H1 (cell line): ENCODE results near the gene MEX3D. TPM values are rescaled to one million over a fixed set of nuclear protein-coding genes. Genes with fewer than 3 reads are reported as not detected.
A peak's percentile ranks its signal among the peaks of the same experiment; 100 is the strongest.

ENCODE experiments used
- CTCF ChIA-PET: fragments of 300-600 bp; sonication (Branson Sonifier 250); formaldehyde crosslinking; loops from one replicate; lab custom pipeline; 2021; ENCODE audit not compliant: partially characterized antibody; lab: Charles Lee
- POLR2A ChIA-PET: fragments of 300-600 bp; sonication (Branson Sonifier 250); formaldehyde crosslinking; loops from one replicate; lab custom pipeline; 2021; ENCODE audit warnings: inconsistent platforms; ENCODE audit not compliant: partially characterized antibody; lab: Charles Lee
- DNase-seq, 2 experiments: peaks; one replicate each; pipeline versions ENCODE4 v3.0.0 to v3.0.0-alpha.2; 2010 to 2022; ENCODE audit warnings: low spot score in 2 of 2, low read depth in 1 of 2, mixed read lengths in 1 of 2
- FAIRE-seq: peaks from 2 replicates; lab custom pipeline; 2011; peaks lifted over from hg19 to GRCh38; lab: Jason Lieb, UNC
- H2AFZ ChIP-seq: 2 replicates; pipeline ENCODE4 v1.8.1; 2012; ENCODE audit warnings: low read length, inconsistent platforms
- H2AK5ac ChIP-seq: 2 replicates; pipeline ENCODE4 v1.6.1; 2013; ENCODE audit warnings: low read depth, low read length
- H2BK120ac ChIP-seq: replicated peaks from 2 replicates; pipeline ENCODE3; 2013; ENCODE audit warnings: low read depth, low read length, inconsistent platforms
- H2BK12ac ChIP-seq: 2 replicates; pipeline ENCODE4 v1.6.1; 2013; ENCODE audit warnings: low read depth, low read length
- H2BK15ac ChIP-seq: 2 replicates; pipeline ENCODE4 v1.6.1; 2013; ENCODE audit warnings: low read length
- H2BK20ac ChIP-seq: 2 replicates; pipeline ENCODE4 v1.6.1; 2013; ENCODE audit warnings: low read length
- H2BK5ac ChIP-seq: 2 replicates; pipeline ENCODE4 v1.6.1; 2013; ENCODE audit warnings: low read depth, low read length
- H3K14ac ChIP-seq: 2 replicates; pipeline ENCODE4 v1.6.1; 2013; ENCODE audit warnings: inconsistent platforms; ENCODE audit not compliant: insufficient read length
- H3K18ac ChIP-seq: 2 replicates; pipeline ENCODE4 v1.6.1; 2013; ENCODE audit warnings: low read length; ENCODE audit errors: extremely low read depth
- H3K23ac ChIP-seq: 2 replicates; pipeline ENCODE4 v1.6.1; 2013; ENCODE audit warnings: inconsistent platforms; ENCODE audit not compliant: insufficient read length
- H3K23me2 ChIP-seq: 2 replicates; pipeline ENCODE4 v1.6.1; 2013; ENCODE audit warnings: low read depth, low read length
- H3K27ac ChIP-seq: 2 replicates; pipeline ENCODE4 v1.6.1; 2011; ENCODE audit warnings: low read depth, low read length, inconsistent platforms
- H3K27me3 ChIP-seq, 4 experiments: replicated peaks in 1 of 4; 1 replicate in 1 of 4; 2 replicates in 3 of 4; pipeline versions ENCODE4 v1.6.1 to v1.8.1; 2011 to 2013; ENCODE audit warnings: low read length in 3 of 4, mild to moderate bottlenecking in 3 of 4, inconsistent platforms in 2 of 4, mixed read lengths in 2 of 4, moderate library complexity in 1 of 4; ENCODE audit not compliant: control insufficient read depth in 3 of 4, insufficient read depth in 3 of 4; ENCODE audit errors: extremely low read depth in 1 of 4
- H3K36me3 ChIP-seq, 4 experiments: 2 replicates each; pipeline versions ENCODE4 v1.6.1 to v1.8.1; 2011 to 2013; ENCODE audit warnings: mild to moderate bottlenecking in 4 of 4, low read length in 3 of 4, moderate library complexity in 2 of 4, control low read depth in 1 of 4, inconsistent platforms in 1 of 4; ENCODE audit not compliant: insufficient read depth in 4 of 4, control insufficient read depth in 2 of 4
- H3K4ac ChIP-seq: replicated peaks from 2 replicates; pipeline ENCODE3; 2013; ENCODE audit warnings: low read length, low read depth, mixed read lengths, inconsistent platforms; ENCODE audit not compliant: insufficient read length
- H3K4me1 ChIP-seq, 4 experiments: replicated peaks in 1 of 4; 1 replicate in 1 of 4; 2 replicates in 3 of 4; pipeline versions ENCODE4 v1.6.1 to v1.8.1; 2011 to 2013; ENCODE audit warnings: low read length in 3 of 4, inconsistent platforms in 2 of 4, mixed read lengths in 1 of 4; ENCODE audit not compliant: insufficient read depth in 4 of 4, control insufficient read depth in 3 of 4
- H3K4me2 ChIP-seq, 2 experiments: 2 replicates each; pipeline versions ENCODE4 v1.6.1 to v1.8.1; 2011 to 2013; ENCODE audit warnings: low read depth in 2 of 2, low read length in 2 of 2, control low read depth in 1 of 2, inconsistent platforms in 1 of 2, mild to moderate bottlenecking in 1 of 2; ENCODE audit not compliant: insufficient read depth in 1 of 2
- H3K4me3 ChIP-seq, 4 experiments: fragments of 200-600, 300-600 bp in 1 of 4; sonication (generic), shearing (Covaris generic), sonication (Bioruptor Twin) in 1 of 4; 2 replicates each; pipeline versions ENCODE4 v1.5.1 to v1.8.1; 2011 to 2016; ENCODE audit warnings: low read length in 4 of 4, low read depth in 3 of 4, control low read depth in 2 of 4, inconsistent platforms in 2 of 4, mild to moderate bottlenecking in 2 of 4, mixed read lengths in 1 of 4, moderate library complexity in 1 of 4; ENCODE audit not compliant: insufficient read depth in 2 of 4; ENCODE audit errors: extremely low read depth in 1 of 4
- H3K56ac ChIP-seq: replicated peaks from 2 replicates; pipeline ENCODE3; 2013; ENCODE audit warnings: low read depth, mild to moderate bottlenecking, mixed read lengths, low read length, inconsistent platforms; ENCODE audit not compliant: insufficient read length
- H3K79me1 ChIP-seq: 2 replicates; pipeline ENCODE4 v1.6.1; 2013; ENCODE audit warnings: low read depth, low read length, control low read depth
- H3K79me2 ChIP-seq, 2 experiments: 2 replicates each; pipeline versions ENCODE4 v1.6.1 to v1.8.1; 2012 to 2013; ENCODE audit warnings: low read length in 2 of 2, mild to moderate bottlenecking in 2 of 2, inconsistent platforms in 1 of 2; ENCODE audit not compliant: insufficient read depth in 2 of 2, control insufficient read depth in 1 of 2
- H3K9ac ChIP-seq, 4 experiments: replicated peaks in 1 of 4; 1 replicate in 1 of 4; 2 replicates in 3 of 4; pipeline versions ENCODE4 v1.6.1 to v1.8.1; 2011 to 2013; ENCODE audit warnings: low read depth in 3 of 4, low read length in 3 of 4, control low read depth in 2 of 4, mild to moderate bottlenecking in 2 of 4, moderate library complexity in 2 of 4, inconsistent platforms in 1 of 4; ENCODE audit errors: extremely low read depth in 1 of 4
- H3K9me3 ChIP-seq, 2 experiments: 2 replicates each; pipeline versions ENCODE4 v1.6.1 to v1.8.1; 2012 to 2013; ENCODE audit warnings: mild to moderate bottlenecking in 2 of 2, moderate library complexity in 2 of 2, control low read depth in 1 of 2, inconsistent platforms in 1 of 2, low read depth in 1 of 2, low read length in 1 of 2, mixed read lengths in 1 of 2; ENCODE audit not compliant: insufficient read depth in 2 of 2
- H4K20me1 ChIP-seq, 2 experiments: replicated peaks in 1 of 2; 2 replicates each; pipeline versions ENCODE3 to v1.8.1; 2011 to 2013; ENCODE audit warnings: inconsistent platforms in 2 of 2, low read length in 2 of 2, mild to moderate bottlenecking in 1 of 2; ENCODE audit not compliant: insufficient read depth in 2 of 2, control insufficient read depth in 1 of 2
- H4K5ac ChIP-seq: 2 replicates; pipeline ENCODE4 v1.6.1; 2013; ENCODE audit warnings: low read length, low read depth, mixed read lengths, inconsistent platforms; ENCODE audit not compliant: insufficient read length
- H4K8ac ChIP-seq: 2 replicates; pipeline ENCODE4 v1.8.0; 2013; ENCODE audit warnings: mild to moderate bottlenecking, moderate library complexity, low read length, inconsistent platforms; ENCODE audit not compliant: insufficient read depth; ENCODE audit errors: extremely low read depth
- H4K91ac ChIP-seq: replicated peaks from 2 replicates; pipeline ENCODE3; 2013; ENCODE audit warnings: low read length, mixed read lengths, inconsistent platforms; ENCODE audit not compliant: insufficient read length
- NANOG ChIP-seq: IDR thresholded peaks from 2 replicates; pipeline ENCODE4 v1.6.1; 2011; ENCODE audit warnings: low read length, low read depth, mild to moderate bottlenecking, inconsistent platforms; ENCODE audit not compliant: insufficient read depth, poor library complexity, severe bottlenecking
- POU5F1 ChIP-seq: IDR thresholded peaks from 2 replicates; pipeline ENCODE4 v1.6.1; 2011; ENCODE audit warnings: low read depth, mild to moderate bottlenecking, low read length, moderate library complexity
- SP4 ChIP-seq: IDR thresholded peaks from 2 replicates; pipeline ENCODE4 v1.6.1; 2012; ENCODE audit warnings: low read length, inconsistent platforms
- WGBS, 2 experiments: shearing (Covaris generic) in 1 of 2; methylation state at CpG; one replicate each; pipeline versions ENCODE4 v1.1.6 to v1.1.7; 2013 to 2015; ENCODE audit warnings: low lambda C conversion rate in 2 of 2, mixed read lengths in 2 of 2, inconsistent platforms in 1 of 2, low coverage in 1 of 2, missing lambda C conversion rate in 1 of 2; ENCODE audit not compliant: insufficient replicate concordance in 2 of 2, insufficient coverage in 1 of 2, insufficient read length in 1 of 2; ENCODE audit errors: extremely low coverage in 1 of 2, missing lambda C conversion rate in 1 of 2; 5-methylcytosine and 5-hydroxymethylcytosine counted together
- polyA plus RNA-seq, 7 experiments: library from polyadenylated mRNA; depleted of rRNA in 3 of 7; stranded (reverse) in 5 of 7; unstranded in 2 of 7; fragments of >200 nt in 5 of 7; fragments of 200-250 nt in 2 of 7; gene quantifications; 1 replicate in 5 of 7; 2 replicates in 1 of 7; 4 replicates in 1 of 7; pipeline versions ENCODE4 v1.2.1 to v1.2.3, GENCODE V29; 2011 to 2013; ENCODE audit warnings: missing spikeins in 2 of 7, mixed read lengths in 2 of 7
- total RNA-seq: library from RNA; stranded (reverse); fragmentation: NEBNext Ultra II Directional; extraction: Animal tissue kit (Norgen Biotek cat#: 25700); gene quantifications from 2 replicates; pipeline ENCODE4 v1.2.1, GENCODE V29; 2021

MEX3D gene
- total and polyA plus RNA-seq, 2 of the 8 experiments (the other 6 are each of a cell fraction or from before 2014, with no cell fraction given): 20.8 to 78.8 TPM

DNA sequence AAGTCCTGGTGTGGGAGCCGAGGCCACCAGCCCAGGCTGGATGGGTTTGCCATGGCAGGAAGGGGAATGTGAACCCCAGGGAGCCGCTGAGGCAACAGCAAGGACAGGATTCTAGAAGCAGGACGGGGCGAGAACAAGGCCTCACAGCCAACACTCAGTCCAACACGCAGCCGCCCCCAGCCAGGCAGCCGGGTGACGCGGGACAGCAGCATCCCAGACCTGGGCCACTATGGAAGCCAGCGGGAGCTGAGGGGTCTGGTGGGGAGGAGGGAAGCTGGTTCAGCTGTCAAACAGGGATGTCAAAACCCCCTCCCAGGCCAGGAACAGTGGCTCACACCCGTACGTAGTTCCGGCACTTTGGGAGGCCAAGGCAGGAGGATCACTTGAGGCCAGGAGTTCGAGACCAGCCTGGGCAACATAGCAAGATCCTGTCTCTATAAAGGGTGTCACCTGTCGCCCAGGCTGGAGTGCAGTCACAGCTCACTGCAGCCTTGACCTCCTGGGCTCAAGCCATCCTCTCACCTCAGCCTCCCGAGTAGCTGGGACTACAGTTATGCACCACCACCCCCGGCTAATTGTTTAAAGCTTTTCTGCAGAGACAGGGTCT lies 6.8 kb downstream of the MEX3D start:
- Histone ChIP-seq H3K18ac (no peak overlapping the region), H2BK5ac (no peak overlapping the region), H3K4me3 (no peak overlapping the region), H3K27ac (no peak overlapping the region), H3K23ac (no peak overlapping the region), H3K79me2 (peaks cover 12 to 70% of the 10 kb centered on the region in 2 experiments), H3K56ac (no peak overlapping the region), H2BK12ac (no peak overlapping the region), H3K79me1 (peaks cover 28% of the 10 kb centered on the region), H3K4me1 (peaks cover 0 to 8% (median 6%) of the 10 kb centered on the region in 4 experiments; a peak in 6 of 7 replicates), H4K5ac (no peak overlapping the region), H4K91ac (no peak overlapping the region), H4K20me1 (peaks cover 36 to 51% of the 10 kb centered on the region in 2 experiments), H3K36me3 (peaks cover 0 to 6% (median 0%) of the 10 kb centered on the region in 4 experiments; a peak in 4 of 8 replicates), H3K14ac (no peak overlapping the region), H3K23me2 (no peaks in the 10 kb centered on the region), H2AFZ (no peak overlapping the region), H3K9ac (no peak overlapping the region), H2BK20ac (no peak overlapping the region), H3K4me2 (no peak overlapping the region), H3K4ac (no peak overlapping the region), H2BK120ac (no peak overlapping the region), H3K27me3 (no peaks in the 10 kb centered on the region), H2AK5ac (no peak overlapping the region), H2BK15ac (no peak overlapping the region), H3K9me3 (no peaks in the 10 kb centered on the region), H4K8ac (peak overlapping the region; percentile 57; the same call in 1 of the 2 replicates)
- DNase-seq (no peak), FAIRE-seq (no peak)
- ChIA-PET CTCF (interaction anchor here (1.6 to 1.8 kb wide), 2 partner anchors 15 to 16 kb away, joined by 8 to 10 read pairs; no protein-coding TSS in a partner anchor), POLR2A (interaction anchor here (1.8 to 1.9 kb wide), 2 partner anchors 10 to 14 kb away, joined by 4 to 5 read pairs; no protein-coding TSS in a partner anchor)
- WGBS, 2 experiments: 92% methylated on average over 17 of the region's 17 CpGs; no CpG with 5 or more reads in 1 of the 2 experiments
- no peak for TF ChIP-seq POU5F1
- TF ChIP-seq NANOG: no peak
- no peak for TF ChIP-seq SP4
